Measurements from ENCODE around the gene SMC2.

SMC2 gene

GRCh38 chr9:104093647-104094533, at the start of gene SMC2:
Gene SMC2 (plus strand): TSS chr9:104094309. CDS start chr9:104095385, 1,076 bp downstream.
- peak; percentile 89 for DNase-seq (ENCODE audit: low spot score)

GRCh38 chr9:104068546-104068945, 25.6 kb upstream of the SMC2 start:
- no peak for DNase-seq (ENCODE audit: low spot score)

DNA sequence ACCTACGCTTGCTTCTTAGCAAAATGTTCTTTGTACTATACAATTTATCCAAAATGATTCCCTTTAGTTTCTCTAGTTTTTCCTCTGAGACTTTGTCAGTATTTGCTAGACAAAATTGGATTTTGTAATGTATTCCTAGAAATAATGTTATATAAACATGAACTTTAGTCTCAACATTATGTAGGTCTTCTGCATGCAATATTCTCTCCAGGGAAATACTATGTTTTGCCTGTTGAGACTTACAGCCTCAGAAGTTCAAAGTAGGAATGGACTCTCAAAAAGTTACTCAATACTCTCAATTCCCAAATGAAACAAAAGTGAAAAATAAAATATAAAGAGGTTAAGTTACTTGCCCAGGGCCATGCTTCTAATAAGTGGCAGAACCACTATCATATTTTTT, 24.8 kb upstream of the SMC2 start:
- DNase-seq (ENCODE audit: low spot score) = no peak

DNA sequence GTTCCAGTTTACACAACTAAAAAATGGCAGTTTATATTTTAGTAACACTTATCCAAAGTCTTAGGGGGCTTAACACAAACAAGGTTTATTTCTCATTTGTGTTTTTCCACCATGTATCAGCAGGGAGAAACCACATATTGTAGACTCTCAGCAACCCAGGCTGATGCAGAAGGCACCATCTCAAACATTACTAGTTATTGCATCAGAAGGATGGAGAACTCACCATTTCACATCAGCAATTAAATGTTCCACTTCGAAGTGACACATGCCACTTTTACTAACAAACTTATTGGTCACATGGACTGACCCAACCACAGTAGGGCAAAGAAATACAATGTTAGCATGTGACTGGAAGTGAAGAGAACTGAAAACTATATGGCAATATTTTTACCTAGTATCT, 22.5 kb upstream of the SMC2 start:
- DNase-seq (ENCODE audit: low spot score) = no peak

- DNase-seq (ENCODE audit: low spot score) = no peak
Measured at GRCh38 chr9:104073098-104073769, 20.9 kb upstream of the SMC2 start.

- no peak for DNase-seq (ENCODE audit: low spot score)
Measured at GRCh38 chr9:104073770-104074133, 20.4 kb upstream of the SMC2 start.

DNA sequence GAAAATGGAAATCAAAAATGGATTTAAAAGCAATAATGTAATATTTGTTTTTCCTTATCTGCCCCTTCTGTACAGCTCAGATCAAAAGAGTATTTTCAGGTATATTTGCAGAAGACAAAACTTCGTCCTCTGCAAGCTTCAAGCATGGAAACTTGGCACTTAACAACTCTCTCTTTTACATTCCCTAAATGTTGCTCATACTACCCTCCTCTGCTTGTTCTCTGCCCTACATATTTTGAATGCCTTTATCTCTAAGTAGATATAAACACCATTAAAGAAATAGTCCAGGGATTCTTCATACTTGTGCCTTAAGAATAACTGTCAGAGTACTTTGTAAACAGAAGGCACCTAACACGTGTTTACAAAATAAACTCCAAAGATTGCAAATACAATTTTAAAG, 19.2 kb upstream of the SMC2 start:
- no peak for DNase-seq (ENCODE audit: low spot score)

- no peak for DNase-seq (ENCODE audit: low spot score)
Measured at GRCh38 chr9:104075801-104076753, 18.0 kb upstream of the SMC2 start.

DNA sequence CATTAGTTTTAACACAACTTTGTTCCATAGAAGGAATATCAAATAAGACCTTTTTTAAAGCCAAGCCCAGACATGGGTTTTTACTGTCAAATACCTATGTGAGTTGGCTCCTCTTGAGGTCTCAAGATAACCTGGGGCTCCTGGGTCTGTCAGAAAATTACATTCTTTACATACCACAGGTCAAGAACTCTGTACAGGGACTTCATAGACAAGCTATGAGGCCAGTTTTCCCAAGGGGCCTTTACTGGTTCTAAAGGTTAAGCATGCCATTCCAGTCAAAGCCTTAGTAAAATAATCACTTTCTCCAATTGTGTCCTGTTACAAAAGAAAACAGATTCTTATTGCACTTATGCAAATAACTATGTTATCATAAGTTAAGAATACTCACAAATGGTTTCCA, 15.5 kb upstream of the SMC2 start:
- no peak for DNase-seq (ENCODE audit: low spot score)

DNA sequence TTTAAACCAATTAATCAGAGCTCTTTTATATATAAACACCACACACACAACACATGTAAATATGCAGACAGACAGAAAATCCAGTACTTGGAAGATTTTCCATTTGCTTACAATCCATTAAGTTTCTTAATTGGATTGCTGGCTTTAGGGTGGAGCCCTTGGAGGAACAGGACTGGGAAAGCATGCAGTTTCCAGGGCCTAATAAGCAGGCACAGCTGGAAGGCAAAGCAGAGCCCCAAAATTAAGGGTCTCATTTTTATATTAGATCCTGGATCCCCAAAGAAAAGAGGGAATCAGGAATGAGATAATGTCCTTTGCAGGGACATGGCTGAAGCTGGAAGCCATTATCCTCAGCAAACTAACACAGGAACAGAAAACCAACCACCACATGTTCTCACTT, 13.1 kb upstream of the SMC2 start:
- DNase-seq (ENCODE audit: low spot score) = no peak

DNA sequence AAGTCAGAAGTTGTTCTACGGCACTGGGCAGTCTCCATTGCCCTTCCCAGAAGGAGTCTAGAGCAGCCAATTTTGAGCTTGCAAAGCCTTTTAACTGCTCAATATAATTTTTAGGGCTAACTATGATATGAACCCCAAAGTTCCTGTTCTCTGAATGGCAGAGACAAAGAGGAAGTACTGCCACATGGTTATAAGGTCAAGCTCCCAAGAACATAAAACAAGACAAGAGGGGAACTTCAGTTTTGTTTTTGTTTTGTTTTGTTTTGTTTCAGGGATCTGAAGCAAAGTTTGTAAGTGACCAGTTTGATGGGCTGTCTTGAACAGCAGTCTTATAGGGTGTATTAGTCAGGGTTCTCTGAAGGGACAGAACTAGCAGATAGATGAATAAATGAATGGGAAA, 11.9 kb upstream of the SMC2 start:
- no peak for DNase-seq (ENCODE audit: low spot score)

DNA sequence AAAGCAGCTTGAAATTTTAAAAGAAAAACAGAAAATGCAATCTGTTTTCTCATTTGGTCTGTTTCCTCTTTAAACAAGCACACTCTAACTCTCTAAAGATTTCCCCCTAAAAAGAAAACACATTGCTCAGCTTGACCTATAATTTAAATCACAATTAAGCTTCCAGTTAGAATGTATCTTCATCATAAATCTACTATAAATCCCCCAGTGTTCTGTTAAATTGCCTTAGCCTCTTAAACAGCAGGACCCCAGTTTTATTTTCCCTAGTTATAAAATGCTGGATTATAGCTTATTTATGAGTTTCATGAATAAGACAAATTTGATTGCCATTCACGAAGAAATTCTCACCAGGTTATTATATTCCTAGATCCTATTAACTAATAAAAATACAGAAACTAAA, 8.6 kb upstream of the SMC2 start:
- no peak for DNase-seq (ENCODE audit: low spot score)

GRCh38 chr9:104087894-104088293, 6.2 kb upstream of the SMC2 start:
- DNase-seq (ENCODE audit: low spot score) = no peak

GRCh38 chr9:104088416-104088815, 5.7 kb upstream of the SMC2 start:
- DNase-seq (ENCODE audit: low spot score) = no peak

GRCh38 chr9:104090578-104090977, 3.5 kb upstream of the SMC2 start:
- no peak for DNase-seq (ENCODE audit: low spot score)

DNA sequence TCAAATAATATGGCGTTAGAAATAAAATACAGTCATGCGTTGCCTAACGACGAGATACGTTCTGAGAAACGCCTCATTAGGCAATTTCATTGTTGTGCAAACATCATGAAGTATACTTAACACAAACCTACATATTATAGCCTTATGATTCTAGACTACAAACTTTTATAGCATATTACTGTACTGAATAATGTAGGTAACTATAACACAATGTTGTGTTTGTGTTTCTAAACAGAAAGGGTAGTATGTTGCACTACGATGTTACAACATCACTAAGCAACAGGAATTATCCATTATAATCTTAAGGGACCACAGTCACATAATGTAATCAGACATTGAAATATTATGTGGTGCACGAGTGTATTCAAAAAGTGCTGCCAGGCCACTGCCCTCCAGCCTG, 3.0 kb upstream of the SMC2 start:
- no peak for DNase-seq (ENCODE audit: low spot score)

- peak; percentile 58 for DNase-seq (ENCODE audit: low spot score)
Measured at GRCh38 chr9:104091708-104092107, 2.4 kb upstream of the SMC2 start.

GRCh38 chr9:104092192-104092591, 1.9 kb upstream of the SMC2 start:
- no peak for DNase-seq (ENCODE audit: low spot score)

- no peak for DNase-seq (ENCODE audit: low spot score)
Measured at GRCh38 chr9:104092875-104093600, 1.1 kb upstream of the SMC2 start.

DNA sequence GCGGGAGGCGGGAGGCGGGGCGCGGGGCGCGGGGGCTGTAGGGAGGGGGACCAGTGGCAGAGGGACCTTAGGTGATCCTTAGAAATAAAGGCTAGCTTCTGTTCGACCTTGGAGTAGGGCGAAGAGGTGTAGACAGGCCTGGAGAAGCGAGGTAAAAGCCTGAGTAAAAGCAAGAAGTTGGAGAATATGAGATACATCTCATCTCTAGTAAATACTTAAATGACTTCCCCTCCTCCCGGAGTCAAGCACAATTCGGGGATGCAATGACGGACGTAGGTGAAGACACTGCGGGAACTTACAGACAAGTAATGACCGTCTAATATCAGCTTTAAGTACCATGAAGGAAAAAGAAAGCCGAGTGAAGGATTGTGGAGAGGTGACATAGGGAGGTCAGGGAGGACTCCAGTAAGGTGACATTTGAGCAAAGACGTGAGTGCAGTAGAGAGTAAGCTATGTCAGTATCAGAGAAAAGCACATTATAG, 466 bp downstream of the SMC2 start:
- DNase-seq (ENCODE audit: low spot score) = no peak

DNA sequence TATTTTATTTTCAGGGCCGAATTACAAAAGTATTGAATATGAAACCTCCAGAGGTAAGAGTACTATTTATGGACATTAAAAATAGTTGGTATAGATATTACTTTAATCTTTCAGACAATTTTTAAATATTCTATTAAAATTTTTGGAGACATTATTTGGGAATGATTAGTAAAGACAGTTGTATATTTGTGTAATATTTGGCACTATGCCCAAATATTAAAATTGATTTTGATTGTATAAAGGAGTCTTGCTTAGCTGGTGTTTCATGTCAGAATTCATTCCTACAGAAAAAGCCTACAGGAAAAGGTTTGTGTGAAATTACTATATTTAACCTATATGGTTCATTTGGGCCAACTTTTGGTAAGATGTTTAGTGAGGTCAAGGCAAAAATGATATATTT, 5.5 kb downstream of the SMC2 start:
- no peak for DNase-seq (ENCODE audit: low spot score)

GRCh38 chr9:104104360-104104759, 10.3 kb downstream of the SMC2 start:
- no peak for DNase-seq (ENCODE audit: low spot score)

Measured in kidney capillary endothelial cell (primary cell).